ENCODE data around the gene MT1E.
"Not testable (repeated sequence)": the region's sequence is repeated elsewhere in the genome, so short reads cannot be mapped to it uniquely, and the experiment has no call there.

MT1E gene

GRCh38 chr16:56607675-56608042 lies 17.9 kb upstream of the MT1E start:
- DNase-seq, result no peak

DNA sequence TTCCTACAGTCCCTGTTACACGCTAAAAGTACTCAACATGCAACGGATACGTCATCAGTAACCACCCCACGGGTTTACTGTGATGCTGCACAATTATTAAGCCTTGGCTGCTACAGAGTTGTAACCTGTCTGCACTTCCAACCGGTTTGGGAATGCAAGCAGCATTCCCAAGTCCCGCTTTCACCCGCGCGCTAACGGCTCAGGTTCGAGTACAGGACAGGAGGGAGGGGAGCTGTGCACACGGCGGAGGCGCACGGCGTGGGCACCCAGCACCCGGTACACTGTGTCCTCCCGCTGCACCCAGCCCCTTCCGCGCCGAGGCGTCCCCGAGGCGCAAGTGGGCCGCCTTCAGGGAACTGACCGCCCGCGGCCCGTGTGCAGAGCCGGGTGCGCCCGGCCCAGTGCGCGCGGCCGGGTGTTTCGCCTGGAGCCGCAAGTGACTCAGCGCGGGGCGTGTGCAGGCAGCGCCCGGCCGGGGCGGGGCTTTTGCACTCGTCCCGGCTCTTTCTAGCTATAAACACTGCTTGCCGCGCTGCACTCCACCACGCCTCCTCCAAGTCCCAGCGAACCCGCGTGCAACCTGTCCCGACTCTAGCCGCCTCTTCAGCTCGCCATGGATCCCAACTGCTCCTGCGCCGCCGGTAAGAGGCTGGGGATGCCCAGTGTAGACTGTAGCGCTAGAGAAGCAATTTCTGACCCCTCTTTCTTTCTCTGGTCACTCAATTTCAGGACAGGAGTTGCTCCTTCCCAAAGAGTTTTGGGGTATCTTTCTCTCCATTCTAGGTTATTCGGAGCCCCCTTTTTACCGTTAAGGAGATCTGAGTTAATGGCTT lies 17.3 kb upstream of the MT1E start, which contains the start of gene MT2A:
TSS of gene MT2A (plus strand) at position 542 of the 833 bp plus-strand sequence. CDS start at position 614, 72 bp downstream.
- peak; percentile 76 for DNase-seq

GRCh38 chr16:56608876-56609462 lies 16.6 kb upstream of the MT1E start:
- DNase-seq, result no peak

GRCh38 chr16:56609463-56609921 lies 16.1 kb upstream of the MT1E start:
- peak; percentile 60 for DNase-seq

DNA sequence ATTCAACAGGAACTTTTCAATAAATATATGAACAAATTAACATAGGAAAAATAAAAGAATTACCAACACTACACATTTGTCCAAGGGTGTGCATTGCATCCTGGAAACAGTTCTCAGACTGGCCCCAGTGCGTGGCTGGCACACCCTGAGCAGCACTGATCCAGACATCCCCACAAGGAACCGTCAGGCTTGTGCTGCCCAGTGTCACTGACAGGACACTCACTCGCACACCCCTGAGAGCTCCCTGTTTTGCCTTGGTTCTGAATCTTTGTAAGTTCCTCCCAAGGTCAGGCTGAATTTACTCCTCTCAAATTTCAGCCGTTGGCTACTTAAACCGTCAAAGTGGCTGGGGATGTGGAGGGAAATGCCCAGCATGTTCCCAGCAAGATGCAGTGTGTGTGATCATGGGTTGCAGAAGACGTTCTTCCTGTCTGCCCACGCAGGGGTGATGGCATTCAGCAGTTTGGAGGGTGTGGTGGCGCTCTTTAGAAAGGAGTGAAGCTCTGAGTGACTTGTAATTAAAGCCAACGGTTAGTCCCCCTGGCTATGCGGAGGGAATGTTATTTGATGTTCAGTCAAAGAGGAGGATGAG lies 15.5 kb upstream of the MT1E start:
- DNase-seq, result peak; percentile 48

- DNase-seq, result no peak
Observed at GRCh38 chr16:56610609-56611111, 14.9 kb upstream of the MT1E start.

DNA sequence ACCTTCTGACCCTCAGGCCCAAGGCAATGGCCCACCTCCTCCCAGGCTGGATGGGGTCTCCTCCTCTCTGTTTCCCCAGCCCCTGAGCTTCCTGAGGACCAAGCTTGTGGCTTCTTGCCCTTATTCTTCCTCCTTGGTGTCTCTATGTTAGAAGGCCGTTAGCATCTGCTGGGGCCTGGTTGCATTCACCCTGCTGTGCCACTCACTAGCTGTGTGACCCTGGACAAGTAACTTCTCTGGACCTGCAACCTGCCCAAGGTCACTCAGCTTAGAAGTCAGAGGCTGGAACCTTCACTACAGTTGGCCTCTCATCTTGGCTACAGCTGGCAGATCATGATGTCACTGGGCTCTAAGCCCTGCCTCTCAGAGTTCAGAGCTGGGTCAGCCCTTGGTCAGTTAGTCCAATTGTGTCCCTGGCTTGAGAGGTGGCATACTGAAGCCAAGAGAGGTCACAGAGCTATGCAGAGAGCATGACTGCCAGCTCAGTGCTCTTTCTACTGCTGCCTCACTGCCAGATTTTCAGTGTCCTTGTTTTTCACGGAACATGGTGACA lies 14.2 kb upstream of the MT1E start:
- no peak for DNase-seq

GRCh38 chr16:56613706-56614105 lies 11.9 kb upstream of the MT1E start:
- no peak for DNase-seq

GRCh38 chr16:56614549-56614991 lies 11.0 kb upstream of the MT1E start:
- no peak for DNase-seq

GRCh38 chr16:56615353-56615752 lies 10.2 kb upstream of the MT1E start:
- no peak for DNase-seq

- DNase-seq, result no peak
Observed at GRCh38 chr16:56616608-56617211, 8.9 kb upstream of the MT1E start.

DNA sequence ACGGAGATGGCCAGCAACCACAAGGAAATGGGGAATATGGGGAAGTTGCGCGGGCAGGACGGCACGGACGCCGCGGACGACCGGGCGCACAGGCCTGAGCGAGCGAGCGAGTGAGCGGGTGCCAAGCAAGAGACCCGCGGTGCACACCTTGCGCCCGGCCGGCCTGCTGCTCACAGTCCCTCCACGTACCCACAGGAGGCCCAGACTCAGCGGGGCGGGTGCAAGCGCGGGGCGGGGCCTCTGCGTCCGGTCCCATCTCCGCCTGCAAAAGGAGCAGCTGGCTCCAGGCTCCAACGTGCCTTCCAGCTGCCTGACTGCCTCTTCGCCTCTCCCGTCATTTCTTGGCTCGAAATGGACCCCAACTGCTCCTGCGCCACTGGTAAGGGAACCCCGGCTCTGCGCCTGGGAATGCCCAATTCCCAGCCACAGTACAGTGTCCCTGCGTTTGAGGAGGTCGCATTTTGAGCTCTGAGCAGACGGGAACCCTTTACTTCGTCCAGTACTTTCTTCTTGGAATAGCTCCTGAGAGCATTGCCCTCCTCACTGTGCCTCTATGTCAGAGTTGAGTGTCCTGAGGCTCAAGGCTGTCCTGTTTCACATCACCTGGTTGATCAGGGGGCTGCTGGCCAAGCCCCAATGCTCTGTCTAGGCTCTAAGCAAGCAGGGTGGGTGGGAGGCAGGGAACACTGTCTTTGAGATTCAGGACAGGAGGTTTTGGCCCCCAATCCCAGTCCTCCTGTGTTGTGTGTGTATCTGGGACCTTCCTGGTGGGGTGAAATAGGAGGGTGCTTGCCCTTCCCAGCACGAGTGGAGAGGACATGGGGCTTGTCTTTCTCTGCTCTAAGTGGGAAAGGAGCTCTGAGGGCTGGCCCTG lies 8.1 kb upstream of the MT1E start:
- peak; percentile 38 for DNase-seq

- DNase-seq, result no peak
Observed at GRCh38 chr16:56618138-56618537, 7.4 kb upstream of the MT1E start.

DNA sequence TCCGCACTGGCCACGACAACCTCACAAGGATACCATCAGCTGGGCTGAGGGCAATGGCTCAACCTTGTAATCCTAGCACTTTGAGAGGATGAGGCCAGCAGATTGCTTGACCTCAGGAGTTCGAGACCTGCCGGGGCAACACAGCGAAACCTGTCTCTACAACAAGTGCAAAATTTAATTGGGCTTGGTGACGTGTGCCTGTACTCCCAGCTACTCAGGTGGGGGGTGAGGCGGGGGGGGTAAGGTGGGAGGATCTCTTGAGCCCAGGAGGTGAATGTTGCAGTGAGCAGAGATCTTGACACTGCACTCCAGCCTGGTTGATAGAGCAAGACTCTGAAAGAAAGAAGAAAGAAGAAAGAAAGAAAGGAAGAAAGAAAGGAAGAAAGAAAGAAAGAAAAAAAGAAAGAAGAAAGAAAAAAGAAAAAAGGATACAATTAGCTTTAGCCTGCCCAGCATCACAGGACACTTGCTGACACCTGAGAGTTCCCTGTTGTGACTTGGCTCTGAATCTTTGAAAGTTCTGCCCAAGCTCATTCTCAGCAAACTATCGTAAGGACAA lies 5.2 kb upstream of the MT1E start:
- DNase-seq, result no peak

- DNase-seq, result not testable (repeated sequence)
Observed at GRCh38 chr16:56621665-56622445, 3.7 kb upstream of the MT1E start.

DNA sequence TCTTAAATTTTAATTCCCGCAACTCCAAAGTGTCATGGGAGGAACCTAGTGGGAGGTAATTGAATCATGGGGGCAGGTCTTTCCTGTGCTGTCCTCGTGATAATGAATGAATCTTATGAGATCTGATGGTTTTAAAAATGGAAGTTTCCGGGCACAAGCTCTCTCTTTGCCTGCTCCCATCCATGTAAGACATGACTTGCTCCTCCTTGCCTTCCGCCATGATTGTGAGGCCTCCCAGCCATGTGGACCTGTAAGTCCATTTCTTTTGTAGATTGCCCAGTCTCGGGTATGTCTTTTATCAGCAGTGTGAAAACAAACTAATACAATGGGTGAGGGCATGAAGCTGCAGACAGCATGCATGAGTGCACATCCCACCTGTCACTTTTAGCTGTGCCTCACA lies 2.4 kb upstream of the MT1E start:
- DNase-seq, result not testable (repeated sequence)

GRCh38 chr16:56623637-56624036 lies 1.9 kb upstream of the MT1E start:
- DNase-seq, result no peak

GRCh38 chr16:56625943-56626654 lies 518 bp downstream of the MT1E start:
- DNase-seq, result no peak

- no peak for DNase-seq
Observed at GRCh38 chr16:56626685-56627084, 1.1 kb downstream of the MT1E start.

Measured in T-helper 9 cell (primary cell).